Suprapubic skin (tissue), 4 donors: ENCODE data around the gene ZNF365. TPM values are rescaled to one million over a fixed set of nuclear protein-coding genes. Genes with fewer than 3 reads are reported as not detected.
"Not testable (repeated sequence)": the region's sequence is repeated elsewhere in the genome, so short reads cannot be mapped to it uniquely, and the experiment has no call there.

ENCODE experiments used
- DNase-seq, 2 donors: peaks; one replicate each; pipeline ENCODE4 v3.0.0-alpha.2; 2019; ENCODE audit warnings: low spot score in 2 of 2
- H3K27ac ChIP-seq: fragments of 200-600 bp; sonication (generic); one replicate; pipeline ENCODE4 v1.5.1; 2019
- H3K27me3 ChIP-seq: fragments of 200-600 bp; sonication (generic); one replicate; pipeline ENCODE4 v1.5.1; 2019
- H3K36me3 ChIP-seq: fragments of 200-600 bp; sonication (generic); one replicate; pipeline ENCODE4 v1.5.1; 2019
- H3K4me1 ChIP-seq: fragments of 200-600 bp; sonication (generic); one replicate; pipeline ENCODE4 v1.5.1; 2019
- H3K4me3 ChIP-seq: fragments of 200-600 bp; sonication (generic); one replicate; pipeline ENCODE4 v1.5.1; 2019; ENCODE audit warnings: mild to moderate bottlenecking
- H3K9me3 ChIP-seq: fragments of 200-600 bp; sonication (generic); one replicate; pipeline ENCODE4 v1.5.1; 2019
- CTCF ChIP-seq, 2 donors: fragments of 200-600 bp in 1 of 2; fragments of 450-650 bp in 1 of 2; sonication (generic) in 1 of 2; IDR thresholded peaks; one replicate each; pipeline ENCODE4 v1.5.1; 2016 to 2019; ENCODE audit warnings: antibody characterized with exemption in 2 of 2, mild to moderate bottlenecking in 1 of 2, moderate library complexity in 1 of 2
- EP300 ChIP-seq: sonication (generic); formaldehyde crosslinking; IDR thresholded peaks from one replicate; pipeline ENCODE4 v1.6.1; 2017; ENCODE audit warnings: antibody characterized with exemption
- POLR2A ChIP-seq, 2 donors: fragments of 450-650 bp; IDR thresholded peaks; one replicate each; pipeline ENCODE4 v1.6.1; 2017; ENCODE audit warnings: antibody characterized with exemption in 2 of 2, mild to moderate bottlenecking in 2 of 2, moderate library complexity in 2 of 2
- POLR2AphosphoS5 ChIP-seq, 3 donors: sonication (generic); formaldehyde crosslinking; IDR thresholded peaks; one replicate each; pipeline ENCODE4 v1.6.1; 2017; ENCODE audit warnings: antibody characterized with exemption in 3 of 3
- WGBS: methylation state at CpG from one replicate; pipeline ENCODE4 v1.1.5; 2018; 5-methylcytosine and 5-hydroxymethylcytosine counted together
- total RNA-seq, 4 donors: library from RNA; depleted of rRNA; stranded (reverse); fragments of >200 nt; gene quantifications; one replicate each; pipeline ENCODE4 v1.1.0, GENCODE V29; 2016

The ZNF365 gene
- total RNA-seq, 4 donors from 2014 or later, result 0.42 to 2.5 (median 1.8) TPM

DNA sequence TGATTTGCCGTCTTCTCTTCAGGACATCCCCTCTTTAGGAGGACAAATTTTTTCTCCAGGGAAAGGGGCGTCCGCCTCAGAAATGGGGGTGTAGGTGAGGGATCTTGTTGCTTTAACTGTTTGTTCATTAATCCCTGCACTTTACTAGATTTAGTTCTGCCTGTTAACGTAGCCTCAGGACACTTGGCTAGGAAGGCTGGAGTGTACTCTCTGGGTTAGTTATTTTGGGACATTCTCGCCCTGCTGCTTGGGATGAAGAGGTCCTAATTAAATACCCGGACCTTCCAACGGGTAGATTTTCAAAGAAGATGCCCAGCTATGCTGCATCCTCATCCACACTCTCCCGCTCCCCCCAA is 552 bp upstream of the ZNF365 start:
- 27% methylated on average over 8 of the region's 8 CpGs for WGBS
- peaks cover 8% of the 10 kb centered on the region for H3K27me3 ChIP-seq
- H3K4me3 ChIP-seq, result peak overlapping the region; percentile 68
- no peak for DNase-seq
- TF ChIP-seq EP300 (no peak), POLR2AphosphoS5 (IDR thresholded peaks at IDR 0.05) (no peak), CTCF (IDR thresholded peaks at IDR 0.05) (no peak), POLR2A (IDR thresholded peaks at IDR 0.05) (no peak)
- peaks cover 15% of the 10 kb centered on the region for H3K4me1 ChIP-seq
- no peak overlapping the region for H3K27ac ChIP-seq
- no peaks in the 10 kb centered on the region for H3K36me3 ChIP-seq
- H3K9me3 ChIP-seq, result no peaks in the 10 kb centered on the region

DNA sequence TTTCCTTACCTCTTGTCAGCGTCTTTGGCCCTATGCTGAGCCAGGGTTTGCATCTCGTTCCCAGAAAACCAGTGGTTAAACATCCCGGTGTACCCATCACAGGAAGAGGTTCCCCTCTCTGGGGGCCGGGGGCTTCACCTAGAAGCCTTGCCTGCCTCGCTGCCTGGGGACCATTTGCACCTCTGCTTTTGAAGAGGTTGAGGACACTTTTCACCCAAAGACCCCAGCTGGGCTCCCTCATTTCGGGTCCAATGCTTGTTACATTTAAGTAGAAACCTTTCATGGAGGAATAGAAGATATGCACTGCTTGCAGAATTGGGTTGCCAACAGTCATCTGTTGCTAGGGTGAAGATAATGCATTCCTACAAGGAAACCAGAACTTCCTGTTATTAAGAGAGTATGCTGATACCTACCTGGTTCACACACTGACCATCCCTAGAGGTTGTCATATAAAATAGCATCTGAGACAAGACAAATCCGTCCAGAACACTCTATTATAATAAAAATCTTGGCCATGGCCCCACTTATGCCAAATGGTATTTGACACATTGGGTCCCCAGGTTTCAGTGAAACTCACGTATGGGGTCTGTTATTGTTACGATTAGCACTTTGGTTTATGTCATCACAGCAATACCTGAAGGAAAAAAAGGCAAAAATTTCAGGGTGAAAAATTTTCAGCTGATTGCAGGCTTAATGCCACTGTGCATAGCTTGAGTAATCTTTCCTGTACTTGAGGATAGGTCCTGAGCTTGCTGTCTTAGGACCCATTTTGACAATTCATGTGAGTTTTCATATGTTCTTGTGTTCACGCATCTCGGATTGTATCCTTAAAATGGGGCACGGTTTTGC is 917 bp downstream of the ZNF365 start:
- peak overlapping the region; percentile 68 for H3K4me3 ChIP-seq
- no peak overlapping the region for H3K27ac ChIP-seq
- WGBS, result 71% methylated on average over 12 of the region's 12 CpGs

DNA sequence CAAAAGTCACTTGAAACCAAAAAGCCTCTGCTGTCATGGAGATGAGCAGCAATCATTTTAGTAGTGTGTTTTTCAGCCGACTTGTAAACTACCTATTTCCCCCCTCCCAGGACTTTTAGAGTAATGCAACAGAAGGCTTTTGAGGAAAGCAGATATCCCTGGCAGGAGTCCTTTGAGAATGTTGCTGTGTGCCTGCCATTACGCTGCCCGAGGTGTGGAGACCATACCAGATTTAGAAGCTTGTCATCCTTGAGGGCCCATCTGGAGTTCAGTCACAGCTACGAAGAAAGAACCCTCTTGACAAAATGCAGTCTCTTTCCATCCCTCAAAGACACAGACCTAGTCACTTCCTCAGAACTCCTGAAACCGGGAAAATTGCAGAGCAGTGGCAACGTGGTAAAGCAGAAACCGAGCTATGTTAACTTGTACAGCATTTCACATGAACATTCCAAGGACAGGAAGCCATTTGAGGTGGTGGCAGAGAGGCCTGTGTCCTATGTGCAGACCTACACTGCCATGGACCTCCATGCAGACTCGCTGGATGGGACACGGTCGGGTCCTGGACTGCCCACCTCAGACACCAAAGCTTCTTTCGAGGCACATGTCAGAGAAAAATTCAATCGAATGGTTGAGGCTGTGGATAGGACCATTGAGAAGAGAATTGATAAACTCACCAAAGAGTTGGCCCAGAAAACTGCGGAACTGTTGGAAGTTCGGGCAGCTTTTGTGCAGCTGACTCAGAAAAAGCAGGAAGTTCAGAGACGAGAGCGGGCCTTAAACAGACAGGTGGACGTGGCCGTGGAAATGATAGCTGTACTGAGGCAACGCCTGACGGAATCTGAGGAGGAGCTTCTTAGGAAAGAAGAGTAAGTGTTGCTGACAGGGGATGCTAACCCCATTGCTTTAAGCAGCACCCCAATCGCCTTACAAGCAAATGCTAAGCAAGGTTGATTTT is 2.2 kb downstream of the ZNF365 start:
- WGBS, result 87% methylated on average over 21 of the region's 21 CpGs
- Histone ChIP-seq H3K4me1 (peaks cover 15% of the 10 kb centered on the region), H3K27me3 (peaks cover 8% of the 10 kb centered on the region), H3K27ac (no peak overlapping the region), H3K9me3 (no peaks in the 10 kb centered on the region), H3K4me3 (no peak overlapping the region), H3K36me3 (no peaks in the 10 kb centered on the region)
- TF ChIP-seq CTCF (IDR thresholded peaks at IDR 0.05) (no peak), POLR2AphosphoS5 (IDR thresholded peaks at IDR 0.05) (no peak), EP300 (no peak), POLR2A (IDR thresholded peaks at IDR 0.05) (no peak)
- DNase-seq, result no peak

More for the DNA sequence above, 917 bp downstream of the ZNF365 start:
- Histone ChIP-seq H3K4me1 (peaks cover 15% of the 10 kb centered on the region), H3K9me3 (no peaks in the 10 kb centered on the region), H3K27me3 (peaks cover 8% of the 10 kb centered on the region), H3K36me3 (no peaks in the 10 kb centered on the region)
- no peak for TF ChIP-seq POLR2AphosphoS5 (IDR thresholded peaks at IDR 0.05)
- no peak for TF ChIP-seq EP300
- no peak for TF ChIP-seq CTCF (IDR thresholded peaks at IDR 0.05)
- no peak for TF ChIP-seq POLR2A (IDR thresholded peaks at IDR 0.05)
- DNase-seq, result no peak

- H3K27ac ChIP-seq, result no peak overlapping the region
- TF ChIP-seq EP300 (no peak), CTCF (IDR thresholded peaks at IDR 0.05) (no peak), POLR2A (IDR thresholded peaks at IDR 0.05) (no peak), POLR2AphosphoS5 (IDR thresholded peaks at IDR 0.05) (no peak)
- H3K9me3 ChIP-seq, result no peaks in the 10 kb centered on the region
- H3K27me3 ChIP-seq, result peaks cover 8% of the 10 kb centered on the region
- DNase-seq, result no peak
- 64% methylated on average over 3 of the region's 3 CpGs for WGBS
- no peaks in the 10 kb centered on the region for H3K36me3 ChIP-seq
- H3K4me3 ChIP-seq, result no peak overlapping the region
- peaks cover 15% of the 10 kb centered on the region for H3K4me1 ChIP-seq
These were observed 2.9 kb downstream of the ZNF365 start for GRCh38 chr10:62377026-62377415.

- no peak overlapping the region for H3K4me3 ChIP-seq
- DNase-seq, result no peak
- TF ChIP-seq CTCF (IDR thresholded peaks at IDR 0.05) (no peak), POLR2AphosphoS5 (IDR thresholded peaks at IDR 0.05) (no peak), EP300 (no peak), POLR2A (IDR thresholded peaks at IDR 0.05) (no peak)
- peaks cover 8% of the 10 kb centered on the region for H3K27me3 ChIP-seq
- H3K27ac ChIP-seq, result no peak overlapping the region
- peaks cover 15% of the 10 kb centered on the region for H3K4me1 ChIP-seq
- 88% methylated on average over 6 of the region's 6 CpGs for WGBS
- no peaks in the 10 kb centered on the region for H3K36me3 ChIP-seq
- H3K9me3 ChIP-seq, result no peaks in the 10 kb centered on the region
These were observed 3.8 kb downstream of the ZNF365 start for GRCh38 chr10:62377966-62378365.

GRCh38 chr10:62378877-62379276 is 4.7 kb downstream of the ZNF365 start:
- H3K9me3 ChIP-seq, DNase-seq, H3K4me3 ChIP-seq, H3K36me3 ChIP-seq, H3K27ac ChIP-seq, H3K27me3 ChIP-seq: not testable (repeated sequence)
- WGBS, result 92% methylated on average over 6 of the region's 6 CpGs
- H3K4me1 ChIP-seq, result peaks cover 11% of the 10 kb centered on the region
